Heart left ventricle (tissue), 13 donors: ENCODE data around the gene EDN3.

Experiments used
- POLR2A ChIP-seq, 2 donors: fragments of 450-650 bp; IDR thresholded peaks; one replicate each; pipeline ENCODE4 v1.6.1; 2017; ENCODE audit warnings: antibody characterized with exemption in 2 of 2, mild to moderate bottlenecking in 2 of 2, moderate library complexity in 2 of 2
- TF ChIP-seq, protein P1 (sequence below), 12 donors: fragments of 200-600 bp; sonication (generic) in 4 of 12; IDR thresholded peaks; one replicate each; pipeline versions ENCODE4 v1.5.0 to v1.8.0; 2018 to 2022; ENCODE audit warnings: antibody characterized with exemption in 12 of 12, mild to moderate bottlenecking in 5 of 12
- donor health status: ischemic (EF 13 %, LVEDD 7.1; RV severe dilation, severe dysfunction).
- donor health status: DM: no; HTN: yes; CAD: no.
- donor health status: DM: no; HTN: no; CAD: no.
- donor health status: ischemic (EF 25% LVEDD 6.9; RV normal size, moderate dysfunction).
- donor health status: ischemic (EF 25% LVEDD 5.7; RV mildly dilated, moderate dysfunction).
- donor health status: ischemic (EF 35%, LVEDD 5.7; RV mildly dilated, moderate dysfunction).
- donor health status: nonischemic (EF 11% LVEDD 7.7; RV severe dilation, severe dysfunction).
- donor health status: DM: yes; HTN: yes; CAD: no.
- donor health status: PGD.
- donor health status: ischemic (EF 29% LVEDD 5.4; RV normal size, mild dysfunction).
- donor health status: nonischemic (EF 23%, LVEDD 6.1; RV moderate dilation, normal function).

DNA sequence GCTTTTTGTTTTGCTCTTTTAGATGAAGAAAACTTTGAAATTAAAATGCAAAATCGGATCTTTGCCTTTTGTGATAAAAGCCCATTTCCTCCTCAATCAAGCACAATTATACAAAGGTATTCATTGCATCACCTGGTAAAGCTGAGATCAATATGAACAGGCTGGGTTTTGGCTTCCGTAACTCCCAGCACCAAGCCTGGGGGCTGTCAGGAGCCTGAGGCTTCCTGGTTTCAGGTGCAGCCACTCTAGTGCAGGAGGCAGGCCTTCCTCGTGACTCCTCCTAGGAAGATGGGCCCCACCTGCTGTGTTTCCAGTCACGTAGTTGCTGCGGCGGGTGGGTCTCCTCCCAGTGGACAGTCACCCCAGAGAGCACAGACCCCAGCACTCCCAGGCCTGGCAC lies 54.0 kb downstream of the EDN3 start:
- no peak for TF ChIP-seq POLR2A (IDR thresholded peaks at IDR 0.05)
- TF ChIP-seq, protein P1, sequence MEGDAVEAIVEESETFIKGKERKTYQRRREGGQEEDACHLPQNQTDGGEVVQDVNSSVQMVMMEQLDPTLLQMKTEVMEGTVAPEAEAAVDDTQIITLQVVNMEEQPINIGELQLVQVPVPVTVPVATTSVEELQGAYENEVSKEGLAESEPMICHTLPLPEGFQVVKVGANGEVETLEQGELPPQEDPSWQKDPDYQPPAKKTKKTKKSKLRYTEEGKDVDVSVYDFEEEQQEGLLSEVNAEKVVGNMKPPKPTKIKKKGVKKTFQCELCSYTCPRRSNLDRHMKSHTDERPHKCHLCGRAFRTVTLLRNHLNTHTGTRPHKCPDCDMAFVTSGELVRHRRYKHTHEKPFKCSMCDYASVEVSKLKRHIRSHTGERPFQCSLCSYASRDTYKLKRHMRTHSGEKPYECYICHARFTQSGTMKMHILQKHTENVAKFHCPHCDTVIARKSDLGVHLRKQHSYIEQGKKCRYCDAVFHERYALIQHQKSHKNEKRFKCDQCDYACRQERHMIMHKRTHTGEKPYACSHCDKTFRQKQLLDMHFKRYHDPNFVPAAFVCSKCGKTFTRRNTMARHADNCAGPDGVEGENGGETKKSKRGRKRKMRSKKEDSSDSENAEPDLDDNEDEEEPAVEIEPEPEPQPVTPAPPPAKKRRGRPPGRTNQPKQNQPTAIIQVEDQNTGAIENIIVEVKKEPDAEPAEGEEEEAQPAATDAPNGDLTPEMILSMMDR (IDR thresholded peaks at IDR 0.05): no peak
